HG03439 (cell line): Measurements from ENCODE around the gene TRAF7.
"Not testable (repeated sequence)": the region's sequence is repeated elsewhere in the genome, so short reads cannot be mapped to it uniquely, and the experiment has no call there.

Source experiments
- ATAC-seq: cut with Tn5 transposase; IDR thresholded peaks from one replicate; pipeline ENCODE4 v1.9.1; 2021; ENCODE audit warnings: mild to moderate bottlenecking, moderate library complexity; ENCODE audit not compliant: unreplicated experiment

TRAF7 gene

GRCh38 chr16:2197765-2198164 lies 42.2 kb downstream of the TRAF7 start:
- ATAC-seq: no peak

GRCh38 chr16:2198283-2198682 lies 42.7 kb downstream of the TRAF7 start:
- ATAC-seq: no peak

GRCh38 chr16:2199095-2199494 lies 43.5 kb downstream of the TRAF7 start:
- ATAC-seq: no peak

- no peak for ATAC-seq
These were observed 44.1 kb downstream of the TRAF7 start for GRCh38 chr16:2199621-2200139.

- ATAC-seq: no peak
These were observed 44.7 kb downstream of the TRAF7 start for GRCh38 chr16:2200313-2200712.

GRCh38 chr16:2203119-2203688 lies 47.6 kb downstream of the TRAF7 start:
- not testable (repeated sequence) for ATAC-seq

- ATAC-seq: no peak
These were observed 49.0 kb downstream of the TRAF7 start for GRCh38 chr16:2204416-2205103.

GRCh38 chr16:2205104-2205966 lies 49.8 kb downstream of the TRAF7 start, which contains the start of gene MLST8:
Gene MLST8, plus strand, starts transcription at chr16:2205454. Its CDS starts 632 bp downstream, at chr16:2206086.
- peak; percentile 79 for ATAC-seq

GRCh38 chr16:2205967-2206313 lies 50.4 kb downstream of the TRAF7 start:
- peak; percentile 4 for ATAC-seq

- no peak for ATAC-seq
These were observed 50.8 kb downstream of the TRAF7 start for GRCh38 chr16:2206420-2206779.

GRCh38 chr16:2206780-2207433 lies 51.3 kb downstream of the TRAF7 start:
- ATAC-seq: no peak

GRCh38 chr16:2207872-2208271 lies 52.3 kb downstream of the TRAF7 start:
- no peak for ATAC-seq

- ATAC-seq: no peak
These were observed 52.7 kb downstream of the TRAF7 start for GRCh38 chr16:2208308-2208707.

GRCh38 chr16:2208772-2209171 lies 53.2 kb downstream of the TRAF7 start:
- no peak for ATAC-seq

- ATAC-seq: no peak
These were observed 53.9 kb downstream of the TRAF7 start for GRCh38 chr16:2209258-2210008.

GRCh38 chr16:2210009-2210332 lies 54.4 kb downstream of the TRAF7 start:
- no peak for ATAC-seq

GRCh38 chr16:2210386-2211365 lies 55.1 kb downstream of the TRAF7 start, which contains the start of gene BRICD5:
Gene BRICD5, minus strand, starts transcription at chr16:2210863. Its CDS starts 30 bp downstream, at chr16:2210833.
- ATAC-seq: no peak

GRCh38 chr16:2211923-2212347 lies 56.4 kb downstream of the TRAF7 start:
- ATAC-seq: no peak
